NCI-H2227 treated with DMSO at 0.1 percent for 48 hours (cell line): ENCODE measurements around the gene FCRL6.

Experiments used
- DNase-seq: peaks from one replicate; lab custom pipeline; 2025; lab: John Stamatoyannopoulos, UW

Gene FCRL6

GRCh38 chr1:159799446-159799985, 2.6 kb upstream of the FCRL6 start:
- DNase-seq, result no peak

GRCh38 chr1:159800177-159800930, 1.8 kb upstream of the FCRL6 start:
- no peak for DNase-seq

GRCh38 chr1:159803956-159804689, 2.0 kb downstream of the FCRL6 start:
- no peak for DNase-seq

DNA sequence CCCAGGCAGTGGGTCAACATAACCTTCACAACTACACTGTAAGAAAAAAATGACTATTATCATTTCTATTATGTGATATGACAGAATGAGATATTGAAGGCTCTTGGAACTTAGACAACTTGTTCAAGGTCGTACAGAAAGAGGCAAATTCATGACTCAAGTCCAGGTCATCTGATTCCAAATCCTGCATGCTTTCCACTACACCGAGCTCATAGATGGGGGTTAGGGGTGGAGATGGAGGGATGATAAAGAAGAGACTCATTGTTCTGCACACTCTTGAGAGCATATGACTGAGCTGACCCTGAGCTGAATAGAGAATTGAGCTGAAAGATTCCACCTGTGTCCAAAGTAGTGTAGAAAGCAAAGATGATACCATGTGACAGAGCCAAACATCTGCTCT, 2.8 kb downstream of the FCRL6 start:
- no peak for DNase-seq

DNA sequence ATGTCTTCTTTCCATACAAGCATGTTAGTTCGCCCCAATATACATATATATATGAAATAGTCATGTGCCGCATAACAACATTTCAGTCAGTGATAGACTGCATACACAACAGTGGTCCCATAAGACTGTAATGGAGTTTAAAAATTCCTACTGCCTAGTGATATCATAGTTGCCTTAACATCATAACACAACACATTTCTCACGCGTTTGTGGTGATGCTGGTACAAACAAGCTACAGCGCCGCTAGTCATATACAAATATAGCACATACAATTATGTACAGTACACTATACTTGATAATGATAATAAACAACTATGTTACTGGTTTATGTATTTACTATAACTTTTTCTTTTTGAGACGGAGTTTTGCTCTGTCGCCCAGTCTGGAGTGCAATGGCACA, 13.8 kb downstream of the FCRL6 start:
- no peak for DNase-seq

DNA sequence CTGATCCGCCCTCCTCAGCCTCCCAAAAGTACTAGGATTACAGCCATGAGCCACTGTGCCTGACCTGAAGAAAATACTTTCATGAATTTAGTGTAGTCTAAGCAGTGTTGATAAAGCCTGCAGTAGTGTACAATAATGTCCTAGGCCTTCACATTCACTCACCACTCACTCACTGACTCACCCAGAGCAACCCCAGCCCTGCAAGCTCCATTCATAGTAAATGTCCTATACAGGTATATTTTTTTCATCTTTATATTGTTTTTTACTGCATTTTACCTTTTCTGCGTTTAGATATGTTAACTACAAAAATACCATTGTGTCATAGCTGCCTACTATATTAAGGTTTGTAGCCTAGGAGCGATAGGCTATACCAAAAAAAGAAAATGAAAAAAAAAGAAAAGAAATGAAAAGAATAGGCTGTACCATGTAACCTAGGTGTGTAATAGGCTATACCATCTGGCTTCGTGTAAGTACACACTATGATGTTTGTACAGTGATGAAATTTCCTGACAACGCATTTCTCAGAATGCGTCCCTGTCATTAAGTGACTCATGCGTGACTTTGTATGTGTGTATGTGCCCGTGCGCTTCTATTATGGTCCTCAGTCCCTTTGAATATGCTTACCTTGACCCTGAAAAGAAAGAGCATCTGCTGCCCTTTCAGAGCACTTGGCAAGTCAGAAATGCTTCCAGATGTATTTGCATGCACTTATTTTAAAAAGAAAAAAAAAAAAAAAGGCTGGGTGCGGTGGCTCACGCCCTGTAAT, 15.3 kb downstream of the FCRL6 start:
- DNase-seq, result peak; percentile 65

- no peak for DNase-seq
Observed at GRCh38 chr1:159821171-159821867, 19.2 kb downstream of the FCRL6 start.

- DNase-seq, result no peak
Observed at GRCh38 chr1:159823406-159823805, 21.2 kb downstream of the FCRL6 start.

- no peak for DNase-seq
Observed at GRCh38 chr1:159825564-159825963, 23.4 kb downstream of the FCRL6 start.

- no peak for DNase-seq
Observed at GRCh38 chr1:159826441-159827101, 24.4 kb downstream of the FCRL6 start, which contains the start of gene SLAMF8. Gene SLAMF8 (plus strand): TSS chr1:159826873. CDS start chr1:159826899, 26 bp downstream.

DNA sequence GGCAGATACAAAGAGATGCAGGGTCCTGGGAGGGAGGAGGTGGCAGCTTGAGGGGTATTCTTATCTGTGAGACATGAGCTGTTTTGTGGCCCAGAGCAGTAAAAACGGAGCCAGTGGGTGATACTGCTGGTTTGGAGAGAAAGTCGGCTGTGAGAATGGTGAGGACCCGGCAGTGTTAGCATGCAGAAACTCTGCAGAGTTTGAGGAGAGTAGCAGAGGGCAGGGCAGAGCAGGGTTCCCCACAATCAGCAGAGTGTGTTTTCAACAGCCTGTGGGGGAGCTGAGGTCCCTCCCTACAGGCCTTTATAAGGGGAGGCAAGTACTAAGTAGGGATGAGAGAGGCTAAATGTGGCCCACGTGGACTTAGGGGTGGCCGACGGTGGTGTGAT, 24.9 kb downstream of the FCRL6 start:
- DNase-seq, result no peak

DNA sequence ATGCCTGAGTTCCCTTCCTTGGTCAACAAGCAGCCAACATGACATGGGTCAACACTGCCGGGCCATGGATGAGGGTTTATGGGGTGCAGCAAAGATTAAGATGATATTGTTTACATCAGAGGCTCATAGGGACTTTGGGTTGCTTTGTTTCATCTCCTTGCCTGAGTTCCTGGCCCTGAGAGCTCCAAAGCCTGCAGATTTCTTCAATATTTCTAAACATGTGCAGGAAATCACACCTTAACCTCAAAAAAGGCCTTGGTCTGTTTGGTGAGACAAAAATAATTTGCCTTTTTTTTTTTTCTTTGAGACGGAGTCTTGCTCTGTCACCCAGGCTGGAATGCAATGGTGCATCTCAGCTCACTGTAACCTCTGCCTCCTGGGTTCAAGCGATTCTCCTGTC, 25.4 kb downstream of the FCRL6 start:
- no peak for DNase-seq

GRCh38 chr1:159828176-159828575, 26.0 kb downstream of the FCRL6 start:
- DNase-seq, result no peak

DNA sequence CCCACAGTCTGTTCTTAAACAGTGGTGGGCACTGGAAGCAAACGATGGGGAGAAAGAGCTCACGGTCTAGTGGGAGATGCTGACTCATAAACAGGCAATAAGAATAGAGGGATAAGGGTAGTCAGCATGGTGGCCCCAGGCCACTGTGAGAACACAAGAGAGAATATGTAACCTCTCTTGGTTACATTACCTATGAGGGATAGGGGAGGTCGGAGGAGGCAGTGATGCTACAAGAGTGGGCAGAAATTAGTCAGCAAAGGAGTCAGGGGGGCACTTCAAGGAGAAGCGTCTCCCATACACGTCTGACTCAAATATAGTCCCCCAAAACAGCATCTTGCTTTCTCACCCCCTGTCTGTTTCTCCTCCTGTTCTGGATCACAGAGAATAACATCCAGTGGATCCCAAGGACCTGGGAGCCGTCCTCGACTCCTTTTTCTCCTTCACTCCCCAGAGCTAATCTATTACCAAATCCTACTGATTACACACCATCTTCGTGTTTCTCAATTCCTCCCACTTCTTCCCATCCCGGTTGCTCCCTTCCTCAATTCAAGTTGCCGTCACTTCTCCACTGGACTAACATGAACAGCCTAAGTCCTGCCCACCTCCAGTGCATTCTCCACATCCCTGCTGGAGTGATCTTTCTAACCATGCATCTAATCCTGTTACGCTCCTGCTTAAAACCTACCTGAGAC, 26.6 kb downstream of the FCRL6 start:
- DNase-seq, result no peak

DNA sequence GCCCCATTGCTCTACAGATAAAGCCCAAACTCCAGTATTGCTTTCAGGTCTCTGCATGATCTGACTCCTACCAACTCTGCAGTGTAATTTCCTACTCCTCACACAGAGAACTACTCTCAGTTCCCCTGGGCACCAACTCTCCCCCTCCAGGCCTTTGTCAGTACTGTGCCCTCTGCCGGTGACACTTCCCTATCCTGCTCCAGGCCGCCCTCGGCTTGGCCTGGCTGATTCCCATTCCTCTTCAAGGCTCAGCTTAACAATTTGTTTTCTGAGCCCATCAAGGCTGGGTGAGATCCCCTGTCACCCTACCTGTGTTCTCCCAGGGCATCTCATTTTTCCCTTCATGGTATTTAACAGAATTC, 27.1 kb downstream of the FCRL6 start:
- no peak for DNase-seq

DNA sequence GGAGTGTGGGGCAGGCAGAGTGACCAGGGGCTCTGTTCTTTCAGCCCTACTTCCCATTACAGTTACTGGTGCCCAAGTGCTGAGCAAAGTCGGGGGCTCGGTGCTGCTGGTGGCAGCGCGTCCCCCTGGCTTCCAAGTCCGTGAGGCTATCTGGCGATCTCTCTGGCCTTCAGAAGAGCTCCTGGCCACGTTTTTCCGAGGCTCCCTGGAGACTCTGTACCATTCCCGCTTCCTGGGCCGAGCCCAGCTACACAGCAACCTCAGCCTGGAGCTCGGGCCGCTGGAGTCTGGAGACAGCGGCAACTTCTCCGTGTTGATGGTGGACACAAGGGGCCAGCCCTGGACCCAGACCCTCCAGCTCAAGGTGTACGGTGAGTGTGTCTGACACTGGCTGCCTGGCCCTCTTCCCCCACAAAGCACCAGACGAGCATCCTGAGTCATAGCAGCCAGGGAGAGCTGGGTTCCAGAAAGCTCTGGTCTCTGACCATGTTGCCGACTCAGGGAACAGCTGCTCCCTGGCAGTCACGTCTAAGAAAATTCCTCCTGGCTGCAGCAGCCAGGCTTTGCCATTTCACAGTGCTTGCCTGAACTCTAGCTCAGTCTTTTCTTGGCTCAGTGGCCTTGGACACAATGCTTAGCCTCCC, 27.8 kb downstream of the FCRL6 start:
- DNase-seq, result no peak

DNA sequence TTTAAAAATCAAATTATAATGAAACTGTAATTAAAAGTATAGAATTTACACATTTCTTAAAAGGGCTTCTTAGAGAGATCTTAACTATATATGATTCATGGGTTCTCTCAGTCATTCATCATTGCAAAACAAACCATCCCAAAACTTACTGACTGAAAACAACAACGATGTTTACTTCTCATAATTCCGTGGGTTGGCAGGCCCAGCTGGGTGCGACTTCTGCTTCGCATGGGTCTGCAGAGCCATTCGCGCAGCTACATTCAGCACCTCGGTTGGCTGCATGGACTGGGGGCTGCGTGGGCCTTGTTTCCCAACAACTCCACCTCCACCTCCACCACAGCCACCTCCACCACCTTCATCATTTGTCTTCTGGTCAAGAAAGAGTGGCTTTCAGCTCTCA, 28.6 kb downstream of the FCRL6 start:
- no peak for DNase-seq

GRCh38 chr1:159831412-159832141, 29.4 kb downstream of the FCRL6 start:
- no peak for DNase-seq

GRCh38 chr1:159832309-159832708, 30.1 kb downstream of the FCRL6 start:
- DNase-seq, result no peak

DNA sequence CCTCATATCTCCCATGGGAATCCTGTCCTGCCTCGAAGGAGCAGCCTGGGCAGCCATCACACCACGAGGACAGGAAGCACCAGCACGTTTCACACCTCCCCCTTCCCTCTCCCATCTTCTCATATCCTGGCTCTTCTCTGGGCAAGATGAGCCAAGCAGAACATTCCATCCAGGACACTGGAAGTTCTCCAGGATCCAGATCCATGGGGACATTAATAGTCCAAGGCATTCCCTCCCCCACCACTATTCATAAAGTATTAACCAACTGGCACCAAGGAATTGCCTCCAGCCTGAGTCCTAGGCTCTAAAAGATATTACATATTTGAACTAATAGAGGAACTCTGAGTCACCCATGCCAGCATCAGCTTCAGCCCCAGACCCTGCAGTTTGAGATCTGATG, 33.2 kb downstream of the FCRL6 start:
- DNase-seq, result no peak
